ENCODE results near the gene LRRC7.

GRCh38 chr1:69592341-69592740 lies 24.6 kb downstream of the LRRC7 start:
- TF ChIP-seq, protein P1, sequence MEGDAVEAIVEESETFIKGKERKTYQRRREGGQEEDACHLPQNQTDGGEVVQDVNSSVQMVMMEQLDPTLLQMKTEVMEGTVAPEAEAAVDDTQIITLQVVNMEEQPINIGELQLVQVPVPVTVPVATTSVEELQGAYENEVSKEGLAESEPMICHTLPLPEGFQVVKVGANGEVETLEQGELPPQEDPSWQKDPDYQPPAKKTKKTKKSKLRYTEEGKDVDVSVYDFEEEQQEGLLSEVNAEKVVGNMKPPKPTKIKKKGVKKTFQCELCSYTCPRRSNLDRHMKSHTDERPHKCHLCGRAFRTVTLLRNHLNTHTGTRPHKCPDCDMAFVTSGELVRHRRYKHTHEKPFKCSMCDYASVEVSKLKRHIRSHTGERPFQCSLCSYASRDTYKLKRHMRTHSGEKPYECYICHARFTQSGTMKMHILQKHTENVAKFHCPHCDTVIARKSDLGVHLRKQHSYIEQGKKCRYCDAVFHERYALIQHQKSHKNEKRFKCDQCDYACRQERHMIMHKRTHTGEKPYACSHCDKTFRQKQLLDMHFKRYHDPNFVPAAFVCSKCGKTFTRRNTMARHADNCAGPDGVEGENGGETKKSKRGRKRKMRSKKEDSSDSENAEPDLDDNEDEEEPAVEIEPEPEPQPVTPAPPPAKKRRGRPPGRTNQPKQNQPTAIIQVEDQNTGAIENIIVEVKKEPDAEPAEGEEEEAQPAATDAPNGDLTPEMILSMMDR (conservative IDR thresholded peaks at IDR 0.05; ENCODE audit: low read length), result no peak
- TF ChIP-seq EZH2phosphoT487 (IDR thresholded peaks at IDR 0.05; ENCODE audit: borderline replicate concordance), result no peak
